Measurements from ENCODE around the gene SEMA7A. TPM values are rescaled to one million over a fixed set of nuclear protein-coding genes. Genes with fewer than 3 reads are reported as not detected.

Gene SEMA7A
- total RNA-seq, 4 donors from 2014 or later: 1.2 to 7.6 (median 3.4) TPM

DNA sequence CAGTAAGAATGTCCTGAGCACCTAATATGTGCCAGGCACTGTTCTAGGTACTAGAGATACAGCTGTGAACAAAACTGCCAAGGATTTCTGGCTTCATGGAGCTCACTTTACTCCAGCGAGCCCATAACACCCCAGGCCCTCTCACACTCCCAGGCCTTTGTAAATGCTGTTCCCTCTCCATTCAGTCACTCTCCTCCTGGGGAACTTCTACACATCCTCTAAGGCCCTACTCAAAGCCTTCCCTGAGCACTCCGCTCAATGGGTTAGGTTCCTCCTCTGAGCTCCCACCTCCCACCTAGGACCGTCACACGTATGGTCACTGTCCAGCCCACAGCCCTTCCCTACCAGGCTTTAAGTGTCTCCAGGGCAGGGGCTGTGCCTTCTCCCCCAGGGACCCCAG, 27.2 kb downstream of the SEMA7A start:
- ATAC-seq (ENCODE audit: low FRiP score): no peak
- no peak for DNase-seq (ENCODE audit: low spot score)
- TF ChIP-seq, protein P1, sequence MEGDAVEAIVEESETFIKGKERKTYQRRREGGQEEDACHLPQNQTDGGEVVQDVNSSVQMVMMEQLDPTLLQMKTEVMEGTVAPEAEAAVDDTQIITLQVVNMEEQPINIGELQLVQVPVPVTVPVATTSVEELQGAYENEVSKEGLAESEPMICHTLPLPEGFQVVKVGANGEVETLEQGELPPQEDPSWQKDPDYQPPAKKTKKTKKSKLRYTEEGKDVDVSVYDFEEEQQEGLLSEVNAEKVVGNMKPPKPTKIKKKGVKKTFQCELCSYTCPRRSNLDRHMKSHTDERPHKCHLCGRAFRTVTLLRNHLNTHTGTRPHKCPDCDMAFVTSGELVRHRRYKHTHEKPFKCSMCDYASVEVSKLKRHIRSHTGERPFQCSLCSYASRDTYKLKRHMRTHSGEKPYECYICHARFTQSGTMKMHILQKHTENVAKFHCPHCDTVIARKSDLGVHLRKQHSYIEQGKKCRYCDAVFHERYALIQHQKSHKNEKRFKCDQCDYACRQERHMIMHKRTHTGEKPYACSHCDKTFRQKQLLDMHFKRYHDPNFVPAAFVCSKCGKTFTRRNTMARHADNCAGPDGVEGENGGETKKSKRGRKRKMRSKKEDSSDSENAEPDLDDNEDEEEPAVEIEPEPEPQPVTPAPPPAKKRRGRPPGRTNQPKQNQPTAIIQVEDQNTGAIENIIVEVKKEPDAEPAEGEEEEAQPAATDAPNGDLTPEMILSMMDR (IDR thresholded peaks at IDR 0.05): no peak

DNA sequence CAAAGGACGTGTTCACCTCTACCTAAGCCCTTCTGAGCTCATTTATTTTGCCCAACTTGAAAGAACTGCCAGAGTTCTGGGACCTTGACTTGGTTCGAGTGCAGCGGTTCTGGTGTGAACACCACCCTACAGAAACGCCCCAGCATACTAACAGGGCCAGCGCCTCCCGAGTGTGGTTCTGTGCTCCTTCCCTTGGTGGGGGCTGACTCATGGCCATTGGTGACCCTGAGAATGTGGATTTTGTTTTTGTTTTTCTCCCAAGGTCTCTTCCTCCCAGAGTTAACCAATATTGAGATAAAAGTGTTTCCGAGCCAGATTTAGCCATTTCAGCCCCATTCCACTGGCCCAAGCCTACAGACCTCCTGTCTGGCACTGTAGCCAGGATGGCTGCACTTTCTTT, 27.9 kb downstream of the SEMA7A start:
- DNase-seq (ENCODE audit: low spot score) (no peak), ATAC-seq (ENCODE audit: low FRiP score) (no peak)
- TF ChIP-seq, protein P1 (IDR thresholded peaks at IDR 0.05): no peak

DNA sequence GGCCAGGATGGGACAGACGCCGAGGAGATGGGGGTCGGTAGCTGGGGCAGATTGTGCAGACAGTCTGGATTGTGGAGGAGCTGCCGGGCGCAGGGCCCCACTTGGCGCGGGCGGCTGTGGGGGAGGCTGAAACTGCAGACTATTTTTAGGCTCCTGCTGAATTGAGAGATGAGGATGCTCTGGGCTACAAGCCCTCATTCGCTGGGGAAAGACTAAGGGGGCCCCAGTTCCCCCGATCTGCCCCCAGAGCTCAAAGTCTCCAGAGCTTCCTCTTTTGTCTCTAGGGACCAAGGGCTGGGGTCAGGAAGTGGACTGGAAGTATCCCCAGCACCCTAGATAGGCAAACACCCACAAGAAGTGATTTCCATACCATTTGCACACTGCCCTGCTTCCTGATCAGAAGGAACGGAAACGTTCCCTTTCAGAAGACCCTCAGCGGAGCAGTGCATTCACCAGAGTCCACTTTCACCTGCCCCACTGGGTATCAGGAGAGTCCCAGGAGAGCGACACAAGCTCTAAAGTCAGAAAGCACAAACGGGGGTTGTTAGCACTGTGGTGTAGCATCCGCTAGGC, 29.7 kb downstream of the SEMA7A start:
- ATAC-seq (ENCODE audit: low FRiP score): no peak
- DNase-seq (ENCODE audit: low spot score): no peak
- TF ChIP-seq, protein P1 (IDR thresholded peaks at IDR 0.05): no peak

DNA sequence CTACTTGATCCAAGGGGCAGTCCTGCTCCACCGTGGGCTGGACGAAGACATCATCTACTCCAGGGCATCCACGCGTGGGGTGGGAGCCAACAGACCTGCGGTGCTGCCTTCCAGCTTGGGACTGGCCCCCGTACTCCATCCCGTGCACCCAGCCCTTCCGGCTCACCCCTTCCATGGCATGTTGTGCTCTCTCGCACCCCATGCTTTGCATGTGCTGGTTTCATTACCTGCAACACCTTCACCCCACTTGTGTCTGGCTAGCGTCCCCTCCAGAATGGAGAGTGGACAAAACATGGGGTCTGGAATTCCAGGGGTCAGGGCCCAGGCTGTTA, 30.2 kb downstream of the SEMA7A start:
- DNase-seq (ENCODE audit: low spot score) (no peak), ATAC-seq (ENCODE audit: low FRiP score) (no peak)
- TF ChIP-seq, protein P1 (IDR thresholded peaks at IDR 0.05): no peak

DNA sequence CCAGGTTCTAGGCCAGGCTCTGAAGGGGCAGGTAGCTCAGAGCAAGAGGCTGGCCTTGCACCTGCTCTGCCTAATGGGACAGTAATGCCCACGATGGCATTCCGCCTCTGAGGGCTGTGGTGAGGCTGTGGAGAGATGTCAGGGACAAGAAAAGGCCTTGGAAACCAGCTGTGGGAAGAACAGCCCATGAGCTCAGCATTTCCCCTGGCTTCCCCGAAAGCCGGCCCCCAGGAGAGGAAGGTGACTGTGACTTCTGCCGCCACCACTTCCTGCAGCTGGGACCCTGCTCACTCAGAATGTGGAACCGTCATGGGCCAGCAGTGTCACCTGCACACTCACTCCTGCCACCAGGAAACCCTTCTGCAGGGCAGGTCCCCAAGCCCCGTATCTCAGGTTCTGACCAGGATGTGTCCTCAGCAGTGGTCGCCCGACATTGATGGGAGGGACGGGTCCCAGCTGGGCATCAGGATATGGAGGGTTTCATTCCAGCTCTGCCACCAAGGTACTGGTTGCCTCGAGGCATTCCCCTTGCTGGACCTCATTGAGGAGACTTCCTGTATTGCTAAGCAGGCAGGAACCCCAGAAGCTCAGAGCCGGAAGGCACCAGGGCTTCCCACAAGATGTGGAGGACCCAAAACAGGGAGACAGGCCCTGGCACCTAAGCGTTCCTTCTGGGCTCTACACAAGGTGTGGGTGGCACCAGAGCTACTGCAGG, 30.7 kb downstream of the SEMA7A start:
- ATAC-seq (ENCODE audit: low FRiP score) (no peak), DNase-seq (ENCODE audit: low spot score) (no peak)
- TF ChIP-seq, protein P1 (IDR thresholded peaks at IDR 0.05): no peak

DNA sequence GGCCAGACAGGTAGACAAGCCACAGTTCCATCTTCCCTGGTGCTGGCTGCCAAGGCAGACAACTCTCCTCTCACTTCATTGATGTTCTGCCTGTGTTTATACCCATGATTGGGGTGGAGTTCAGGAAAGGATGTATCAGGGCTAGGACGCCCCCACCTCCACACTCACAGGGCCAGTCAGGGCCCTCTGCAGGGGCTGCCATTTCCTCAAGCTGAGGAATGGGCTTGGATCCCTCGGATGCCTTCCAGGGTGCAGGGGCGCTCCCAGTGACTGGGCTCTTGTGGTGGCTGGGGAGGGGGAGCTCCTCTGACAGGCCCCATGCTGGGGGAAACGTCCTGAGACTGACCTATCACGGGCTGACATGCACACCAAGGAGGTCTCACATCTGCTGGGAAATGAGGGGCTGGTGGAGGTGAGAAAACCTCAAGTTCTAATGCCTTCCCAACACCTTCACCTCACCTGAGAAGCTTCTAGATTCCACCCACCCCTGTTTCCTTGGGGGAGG, 31.4 kb downstream of the SEMA7A start:
- DNase-seq (ENCODE audit: low spot score): no peak
- ATAC-seq (ENCODE audit: low FRiP score): no peak
- TF ChIP-seq, protein P1 (IDR thresholded peaks at IDR 0.05): no peak
